SK-N-MC (cell line): ENCODE data around the gene LARGE1.

ENCODE experiments used
- DNase-seq: peaks from one replicate; pipeline ENCODE4 v3.0.0-alpha.2; 2011; ENCODE audit warnings: low read depth, low spot score
- H3K27ac ChIP-seq: fragments of 200-600 bp; sonication (generic); 2 replicates; pipeline ENCODE4 v1.5.1; 2016; ENCODE audit warnings: mixed run types
- H3K36me3 ChIP-seq: fragments of 200-600 bp; sonication (generic); 2 replicates; pipeline ENCODE4 v1.6.1; 2017; ENCODE audit warnings: antibody characterized with exemption, low read length, mixed read lengths; ENCODE audit not compliant: insufficient read depth
- H3K4me3 ChIP-seq: fragments of 200-600 bp; sonication (generic); 2 replicates; pipeline ENCODE4 v1.5.1; 2016
- H3K9ac ChIP-seq: fragments of 200-600 bp; sonication (generic); 2 replicates; pipeline ENCODE4 v1.8.0; 2017; ENCODE audit warnings: mixed run types, mixed read lengths; ENCODE audit not compliant: insufficient read length
- H3K9me3 ChIP-seq: fragments of 200-600 bp; sonication (generic); 2 replicates; pipeline ENCODE4 v1.6.1; 2017; ENCODE audit warnings: low read depth, mild to moderate bottlenecking, antibody characterized with exemption, low read length, moderate library complexity, mixed read lengths
- EZH2 ChIP-seq: fragments of 200-600 bp; sonication (generic); IDR thresholded peaks from one replicate; pipeline ENCODE4 v1.6.1; 2017; ENCODE audit warnings: antibody characterized with exemption
- FOXP2 ChIP-seq: optimal IDR thresholded peaks from 2 replicates; pipeline ENCODE3; 2011; ENCODE audit warnings: mild to moderate bottlenecking, moderate library complexity; ENCODE audit not compliant: insufficient read depth; ENCODE audit errors: extremely low read length, control extremely low read depth
- POLR2AphosphoS5 ChIP-seq: IDR thresholded peaks from 2 replicates; pipeline ENCODE4 v1.6.1; 2012; ENCODE audit warnings: mild to moderate bottlenecking, low read depth, low read length, borderline replicate concordance

The LARGE1 gene

GRCh38 chr22:33481550-33481949 lies 438.7 kb downstream of the LARGE1 start:
- Histone ChIP-seq H3K4me3 (no peak overlapping the region), H3K9ac (no peak overlapping the region), H3K9me3 (no peaks in the 10 kb centered on the region), H3K36me3 (no peaks in the 10 kb centered on the region), H3K27ac (no peak overlapping the region)
- no peak for DNase-seq
- TF ChIP-seq EZH2: no peak
- no peak for TF ChIP-seq POLR2AphosphoS5
- no peak for TF ChIP-seq FOXP2

- no peak for TF ChIP-seq FOXP2
- no peak for TF ChIP-seq EZH2
- no peak for TF ChIP-seq POLR2AphosphoS5
- H3K4me3 ChIP-seq: no peak overlapping the region
- no peak for DNase-seq
These were observed 442.9 kb downstream of the LARGE1 start for GRCh38 chr22:33477120-33478111.

GRCh38 chr22:33476716-33477115 lies 443.6 kb downstream of the LARGE1 start:
- TF ChIP-seq POLR2AphosphoS5 (no peak), FOXP2 (no peak)
- Histone ChIP-seq H3K27ac (no peak overlapping the region), H3K4me3 (no peak overlapping the region), H3K36me3 (no peaks in the 10 kb centered on the region), H3K9me3 (no peaks in the 10 kb centered on the region), H3K9ac (no peak overlapping the region)
- DNase-seq: no peak

More at GRCh38 chr22:33477120-33478111, 442.9 kb downstream of the LARGE1 start:
- Histone ChIP-seq H3K36me3 (no peaks in the 10 kb centered on the region), H3K9ac (no peak overlapping the region), H3K9me3 (no peaks in the 10 kb centered on the region), H3K27ac (no peak overlapping the region)

GRCh38 chr22:33476206-33476605 lies 444.1 kb downstream of the LARGE1 start:
- Histone ChIP-seq H3K9ac (no peak overlapping the region), H3K9me3 (no peaks in the 10 kb centered on the region), H3K27ac (no peak overlapping the region), H3K36me3 (no peaks in the 10 kb centered on the region), H3K4me3 (no peak overlapping the region)
- TF ChIP-seq FOXP2 (no peak), POLR2AphosphoS5 (no peak), EZH2 (no peak)
- DNase-seq: no peak

GRCh38 chr22:33474587-33474986 lies 445.7 kb downstream of the LARGE1 start:
- TF ChIP-seq EZH2 (no peak), POLR2AphosphoS5 (no peak), FOXP2 (no peak)
- H3K27ac ChIP-seq: no peak overlapping the region
- H3K36me3 ChIP-seq: no peaks in the 10 kb centered on the region
- no peak overlapping the region for H3K4me3 ChIP-seq
- H3K9ac ChIP-seq: no peak overlapping the region
- H3K9me3 ChIP-seq: no peaks in the 10 kb centered on the region
- DNase-seq: no peak

GRCh38 chr22:33472462-33473344 lies 447.6 kb downstream of the LARGE1 start:
- H3K36me3 ChIP-seq: no peaks in the 10 kb centered on the region
- no peak overlapping the region for H3K9ac ChIP-seq
- no peaks in the 10 kb centered on the region for H3K9me3 ChIP-seq
- H3K4me3 ChIP-seq: no peak overlapping the region
- TF ChIP-seq EZH2 (no peak), FOXP2 (no peak), POLR2AphosphoS5 (no peak)
- DNase-seq: no peak
- H3K27ac ChIP-seq: no peak overlapping the region

- H3K9ac ChIP-seq: no peak overlapping the region
- DNase-seq: no peak
- H3K9me3 ChIP-seq: no peaks in the 10 kb centered on the region
- H3K4me3 ChIP-seq: no peak overlapping the region
- TF ChIP-seq EZH2: no peak
- TF ChIP-seq POLR2AphosphoS5: no peak
- TF ChIP-seq FOXP2: no peak
- no peaks in the 10 kb centered on the region for H3K36me3 ChIP-seq
- H3K27ac ChIP-seq: no peak overlapping the region
These were observed 449.8 kb downstream of the LARGE1 start for GRCh38 chr22:33470456-33470855.

GRCh38 chr22:33467620-33468095 lies 452.6 kb downstream of the LARGE1 start:
- Histone ChIP-seq H3K27ac (no peak overlapping the region), H3K4me3 (no peak overlapping the region), H3K9me3 (no peaks in the 10 kb centered on the region), H3K9ac (no peak overlapping the region), H3K36me3 (no peaks in the 10 kb centered on the region)
- DNase-seq: no peak
- TF ChIP-seq FOXP2 (no peak), EZH2 (no peak), POLR2AphosphoS5 (no peak)
